HG03460 (cell line): ENCODE data around the gene NCAM2.

Source experiments
- ATAC-seq: cut with Tn5 transposase; IDR thresholded peaks from one replicate; pipeline ENCODE4 v1.9.1; 2021; ENCODE audit not compliant: unreplicated experiment

NCAM2 gene

GRCh38 chr21:20997636-20998455, at the start of gene NCAM2:
TSS of gene NCAM2 (plus strand) at chr21:20998409.
- ATAC-seq = no peak

- ATAC-seq = no peak
These were observed 48.3 kb upstream of the NCAM2 start for GRCh38 chr21:20949884-20950283.

- no peak for ATAC-seq
These were observed 32.4 kb upstream of the NCAM2 start for GRCh38 chr21:20965816-20966215.

GRCh38 chr21:20968391-20968790, 29.8 kb upstream of the NCAM2 start:
- no peak for ATAC-seq

GRCh38 chr21:20970691-20971090, 27.5 kb upstream of the NCAM2 start:
- no peak for ATAC-seq

- ATAC-seq = no peak
These were observed 26.8 kb upstream of the NCAM2 start for GRCh38 chr21:20971296-20971921.

- no peak for ATAC-seq
These were observed 3.4 kb upstream of the NCAM2 start for GRCh38 chr21:20994790-20995189.

GRCh38 chr21:20996421-20997310, 1.5 kb upstream of the NCAM2 start:
- ATAC-seq = no peak

GRCh38 chr21:20997311-20997635, 936 bp upstream of the NCAM2 start:
- no peak for ATAC-seq

GRCh38 chr21:20998456-20998789, 214 bp downstream of the NCAM2 start:
- no peak for ATAC-seq

- ATAC-seq = no peak
These were observed 677 bp downstream of the NCAM2 start for GRCh38 chr21:20998886-20999285.

GRCh38 chr21:20999659-21000058, 1.4 kb downstream of the NCAM2 start:
- peak; percentile 52 for ATAC-seq

- no peak for ATAC-seq
These were observed 2.5 kb downstream of the NCAM2 start for GRCh38 chr21:21000591-21001175.

- ATAC-seq = no peak
These were observed 3.4 kb downstream of the NCAM2 start for GRCh38 chr21:21001591-21002100.

GRCh38 chr21:21002153-21002552, 3.9 kb downstream of the NCAM2 start:
- ATAC-seq = no peak

- ATAC-seq = no peak
These were observed 5.5 kb downstream of the NCAM2 start for GRCh38 chr21:21003701-21004100.

GRCh38 chr21:21007606-21008005, 9.4 kb downstream of the NCAM2 start:
- no peak for ATAC-seq

GRCh38 chr21:21010228-21010627, 12.0 kb downstream of the NCAM2 start:
- ATAC-seq = no peak

- no peak for ATAC-seq
These were observed 12.5 kb downstream of the NCAM2 start for GRCh38 chr21:21010698-21011097.

GRCh38 chr21:21018821-21019220, 20.6 kb downstream of the NCAM2 start:
- ATAC-seq = no peak

- ATAC-seq = no peak
These were observed 21.5 kb downstream of the NCAM2 start for GRCh38 chr21:21019681-21020080.
